Fibroblast of upper back skin (primary cell): ENCODE results near the gene KRTAP2-1.
A peak's percentile ranks its signal among the peaks of the same experiment; 100 is the strongest.
"Not testable (repeated sequence)": the region's sequence is repeated elsewhere in the genome, so short reads cannot be mapped to it uniquely, and the experiment has no call there.

ENCODE experiments used
- DNase-seq: peaks from one replicate; pipeline ENCODE4 v3.0.0-alpha.2; 2013

Gene KRTAP2-1

DNA sequence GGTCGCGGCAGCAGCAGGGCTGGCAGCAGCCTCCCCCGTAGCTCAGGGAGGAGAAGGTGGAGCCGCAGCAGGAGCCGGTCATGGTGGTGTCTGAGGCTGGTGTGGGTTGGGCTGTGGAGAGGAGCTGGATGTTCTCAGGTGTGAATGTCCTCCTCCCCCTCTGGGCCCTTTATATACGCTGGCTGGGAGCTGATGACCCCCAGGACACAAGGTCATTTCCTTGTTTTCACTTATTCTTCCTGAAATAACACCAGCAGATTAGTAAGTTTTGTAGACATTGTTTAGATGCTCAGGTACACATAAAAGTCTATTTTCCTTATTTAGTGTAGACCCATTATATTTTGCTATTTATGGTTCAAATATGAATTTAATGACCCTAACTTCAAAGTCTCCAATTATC lies 8.0 kb upstream of the KRTAP2-1 start, which contains the start of gene KRTAP2-2:
KRTAP2-2 (minus strand) TSS at position 101 of the 400 bp plus-strand sequence; CDS start at position 82, 19 bp downstream.
- DNase-seq = not testable (repeated sequence)

DNA sequence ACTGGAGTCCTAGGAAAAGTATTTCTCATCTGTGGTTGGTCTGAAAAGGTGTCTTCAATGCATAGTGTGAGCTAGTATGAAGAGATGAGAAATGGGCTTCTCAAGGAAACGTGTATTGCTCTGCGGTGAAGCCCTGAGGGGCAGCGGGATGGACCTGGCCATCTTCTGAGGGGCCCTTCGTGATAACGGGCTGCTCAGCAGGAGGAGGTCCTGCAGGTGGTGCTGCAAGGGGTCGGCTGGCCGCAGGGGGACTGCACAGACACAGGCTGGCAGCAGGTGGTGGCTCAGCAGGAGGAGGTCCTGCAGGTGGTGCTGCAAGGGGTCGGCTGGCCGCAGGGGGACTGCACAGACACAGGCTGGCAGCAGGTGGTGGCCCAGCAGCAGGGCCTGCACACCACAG lies 7.4 kb upstream of the KRTAP2-1 start:
- DNase-seq = not testable (repeated sequence)

DNA sequence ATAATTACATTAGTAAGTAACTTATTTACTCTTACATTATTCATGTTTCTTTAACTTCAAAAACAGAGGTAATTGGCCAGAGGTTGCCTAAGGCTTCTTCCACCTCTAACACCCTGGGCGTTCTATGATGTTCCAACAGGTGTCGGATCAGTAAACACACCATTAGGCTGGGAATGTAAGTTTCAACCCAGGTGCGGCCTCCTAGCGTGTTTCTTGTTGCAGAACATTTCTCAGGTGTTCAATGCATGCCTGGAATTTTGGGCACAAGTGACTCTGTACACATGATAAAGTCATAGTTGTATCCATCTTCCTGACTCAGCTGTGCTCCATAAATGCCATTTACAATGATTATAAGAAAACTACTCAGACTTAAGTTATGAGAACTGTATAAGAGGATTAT lies 6.9 kb upstream of the KRTAP2-1 start:
- DNase-seq = no peak

DNA sequence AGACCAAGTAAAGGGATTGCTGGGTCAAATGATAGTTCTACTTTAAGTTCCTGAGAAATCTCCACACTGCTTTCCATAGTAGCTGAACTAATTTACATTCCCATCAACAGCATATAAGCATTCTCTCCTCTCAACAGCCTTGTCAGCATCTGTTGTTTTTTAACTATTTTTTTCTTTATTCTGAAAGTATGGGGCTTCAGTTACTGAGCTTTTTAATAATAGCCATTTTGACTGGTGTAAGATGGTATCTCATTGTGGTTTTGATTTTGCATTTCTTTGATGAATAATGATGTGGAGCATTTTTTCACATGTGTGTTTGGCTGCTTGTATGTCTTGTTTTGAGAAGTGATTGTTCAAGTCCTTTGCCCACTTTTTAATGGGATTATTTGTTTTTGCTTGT lies 5.5 kb upstream of the KRTAP2-1 start:
- peak; percentile 54 for DNase-seq

DNA sequence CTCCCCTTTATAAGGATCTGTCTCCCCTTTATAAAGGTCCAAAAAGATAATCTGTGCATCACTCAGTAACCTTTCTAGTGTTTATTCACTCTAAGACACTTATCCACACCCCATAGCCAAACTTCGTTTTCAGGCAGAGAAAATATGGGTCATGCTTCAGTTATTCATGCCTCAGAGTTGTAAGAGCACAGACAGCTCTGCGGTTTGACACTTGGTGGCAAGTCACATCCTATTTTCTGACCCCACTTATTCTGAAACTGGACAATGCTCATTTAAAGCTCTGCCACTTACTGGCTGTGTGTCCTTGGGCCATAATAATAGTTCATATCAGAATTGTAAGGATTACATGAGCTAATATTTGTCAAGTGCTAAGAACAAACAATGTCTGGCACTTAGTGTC lies 2.0 kb upstream of the KRTAP2-1 start:
- DNase-seq = peak; percentile 47

DNA sequence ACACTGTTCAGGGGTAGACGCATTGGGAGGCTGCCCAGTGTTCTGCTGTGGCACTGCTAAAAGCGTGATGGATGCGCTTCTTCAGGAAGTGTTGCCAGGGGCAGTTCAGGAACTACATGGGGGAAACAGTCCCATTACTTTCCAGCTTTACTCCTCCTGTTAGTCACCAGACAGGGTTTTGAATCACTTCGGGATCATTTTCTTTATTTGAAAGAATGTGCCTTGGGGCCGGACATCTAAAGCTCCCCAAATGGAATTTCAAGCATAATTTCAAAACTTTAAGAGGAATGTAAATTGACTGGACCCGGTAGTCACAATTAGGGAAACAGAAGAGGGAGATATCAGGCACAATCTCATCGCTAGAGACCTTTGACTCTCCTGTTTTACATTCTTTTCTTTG lies 1.3 kb upstream of the KRTAP2-1 start:
- peak; percentile 72 for DNase-seq

DNA sequence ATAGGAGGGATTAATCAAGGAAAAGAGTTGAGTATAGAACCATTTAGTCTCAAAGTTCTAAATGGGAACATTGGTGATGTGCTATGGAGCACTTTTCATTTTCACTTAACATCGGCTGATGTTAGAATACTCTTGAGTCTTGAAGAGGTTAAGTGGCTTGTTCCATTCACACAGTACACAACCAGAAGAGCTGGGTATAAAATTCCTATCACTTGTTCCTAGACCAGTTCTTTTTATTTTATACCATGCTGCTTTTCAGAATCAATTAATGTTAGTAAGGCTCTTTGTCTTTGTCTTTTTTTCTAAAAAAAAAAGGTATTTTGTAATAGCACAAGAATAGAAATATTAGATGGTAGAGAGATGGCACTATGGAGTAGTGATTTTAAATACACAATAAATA lies 4.2 kb downstream of the KRTAP2-1 start:
- no peak for DNase-seq

DNA sequence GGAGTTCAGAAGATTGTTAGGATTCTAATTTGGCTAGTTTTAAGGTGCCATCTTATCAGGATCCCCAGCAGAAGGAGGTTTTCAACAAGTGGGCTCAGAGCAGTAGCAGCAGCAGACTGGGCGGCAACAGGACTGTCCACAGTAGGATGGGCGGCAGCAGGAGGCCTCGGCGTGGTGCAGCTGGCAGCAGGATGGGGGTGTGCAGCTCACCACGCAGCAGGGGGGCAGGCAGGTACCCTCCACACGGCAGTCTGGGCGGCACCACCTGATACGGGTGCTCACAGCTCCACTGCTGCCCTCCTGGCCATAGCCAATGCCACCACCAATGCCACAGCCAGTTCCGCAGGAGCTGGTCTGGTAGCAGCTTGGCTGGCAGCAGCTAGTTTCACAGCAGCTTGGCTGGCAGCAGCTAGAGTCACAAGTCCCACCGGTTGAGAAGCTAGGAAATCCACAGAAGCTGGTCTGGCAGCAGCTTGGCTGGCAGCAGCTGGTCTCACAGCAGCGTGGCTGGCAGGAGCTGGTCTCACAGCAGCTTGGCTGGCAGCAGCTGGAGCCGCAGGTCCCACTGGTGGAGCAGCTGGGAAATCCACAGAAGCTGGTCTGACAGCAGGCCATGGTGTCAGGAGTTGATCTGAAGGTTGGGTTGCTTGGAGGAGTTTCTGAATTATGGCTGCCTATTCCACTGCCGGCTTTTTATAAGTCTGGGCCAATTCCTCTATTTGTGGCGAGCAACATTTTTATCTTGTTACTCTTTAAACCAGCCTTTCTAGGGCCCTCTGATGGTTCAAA lies 6.1 kb downstream of the KRTAP2-1 start, which contains the start of gene KRTAP1-1:
KRTAP1-1 (minus strand) TSS at position 668 of the 789 bp plus-strand sequence; CDS start at position 615, 53 bp downstream.
- not testable (repeated sequence) for DNase-seq

DNA sequence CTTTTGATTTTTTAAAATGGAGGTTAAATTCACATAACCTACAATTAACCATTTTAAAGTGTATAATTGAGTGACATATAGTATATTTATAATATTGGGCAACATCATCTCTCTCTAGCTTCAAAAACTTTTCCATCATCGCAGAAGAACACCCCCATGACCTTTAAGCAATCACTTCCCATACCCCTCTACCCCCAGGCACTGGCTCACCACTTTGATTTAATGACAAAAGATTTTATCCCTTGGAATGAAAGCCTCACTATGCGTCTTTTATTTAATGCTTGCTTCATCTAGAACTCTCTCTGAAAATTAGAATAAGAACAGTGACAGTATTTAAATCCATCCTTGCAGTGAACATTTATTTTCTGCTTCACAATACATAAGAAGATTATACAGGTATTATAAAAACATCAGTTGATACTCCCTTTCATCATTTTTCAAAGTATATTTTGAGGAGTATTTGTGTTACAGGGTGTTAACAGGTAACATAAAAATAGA lies 9.2 kb downstream of the KRTAP2-1 start:
- no peak for DNase-seq

DNA sequence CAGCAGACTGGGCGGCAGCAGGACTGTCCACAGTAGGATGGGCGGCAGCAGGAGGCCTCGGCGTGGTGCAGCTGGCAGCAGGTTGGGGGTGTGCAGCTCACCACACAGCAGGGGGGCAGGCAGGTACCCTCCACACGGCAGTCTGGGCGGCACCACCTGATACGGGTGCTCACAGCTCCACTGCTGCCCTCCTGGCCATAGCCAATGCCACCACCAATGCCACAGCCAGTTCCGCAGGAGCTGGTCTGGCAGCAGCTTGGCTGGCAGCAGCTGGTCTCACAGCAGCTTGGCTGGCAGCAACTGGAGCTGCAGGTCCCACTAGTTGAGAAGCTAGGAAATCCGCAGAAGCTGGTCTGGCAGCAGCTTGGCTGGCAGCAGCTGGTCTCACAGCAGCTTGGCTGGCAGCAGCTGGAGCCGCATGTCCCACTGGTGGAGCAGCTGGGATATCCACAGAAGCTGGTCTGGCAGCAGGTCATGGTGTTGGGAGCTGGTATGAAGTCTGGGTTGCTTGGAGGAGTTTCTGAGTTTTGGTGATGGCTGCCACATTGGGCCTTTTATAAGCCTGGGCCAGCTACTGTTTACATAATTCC lies 12.7 kb downstream of the KRTAP2-1 start, which contains the start of gene KRTAP1-3:
KRTAP1-3 (minus strand) TSS at position 529 of the 590 bp plus-strand sequence; CDS start at position 476, 53 bp downstream.
- DNase-seq = not testable (repeated sequence)

DNA sequence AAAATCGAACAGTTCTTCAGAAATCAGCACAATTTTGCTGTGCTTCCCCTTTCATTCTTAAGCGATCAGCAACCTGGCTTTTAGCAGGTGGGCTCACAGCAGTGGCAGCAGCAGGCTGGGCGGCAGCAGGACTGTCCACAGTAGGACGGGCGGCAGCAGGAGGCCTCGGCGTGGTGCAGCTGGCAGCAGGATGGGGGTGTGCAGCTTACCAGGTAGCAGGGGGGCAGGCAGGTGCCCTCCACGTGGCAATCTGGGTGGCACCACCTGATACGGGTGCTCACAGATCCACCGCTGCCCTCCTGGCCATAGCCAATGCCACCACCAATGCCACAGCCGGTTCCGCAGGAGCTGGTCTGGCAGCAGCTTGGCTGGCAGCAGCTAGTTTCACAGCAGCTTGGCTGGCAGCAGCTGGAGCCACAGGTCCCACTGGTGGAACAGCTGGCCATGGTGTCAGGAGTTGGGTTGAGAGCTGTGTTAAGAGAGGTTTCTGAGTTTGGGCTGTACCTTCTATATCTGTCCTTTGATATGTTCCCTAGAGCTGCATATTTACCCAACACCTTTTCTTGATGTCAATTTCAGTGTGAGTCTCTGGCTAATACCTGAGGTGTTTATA lies 17.4 kb downstream of the KRTAP2-1 start, which contains the start of gene KRTAP1-4:
KRTAP1-4 (minus strand) TSS at position 563 of the 613 bp plus-strand sequence; CDS start at position 446, 117 bp downstream.
- DNase-seq = no peak

DNA sequence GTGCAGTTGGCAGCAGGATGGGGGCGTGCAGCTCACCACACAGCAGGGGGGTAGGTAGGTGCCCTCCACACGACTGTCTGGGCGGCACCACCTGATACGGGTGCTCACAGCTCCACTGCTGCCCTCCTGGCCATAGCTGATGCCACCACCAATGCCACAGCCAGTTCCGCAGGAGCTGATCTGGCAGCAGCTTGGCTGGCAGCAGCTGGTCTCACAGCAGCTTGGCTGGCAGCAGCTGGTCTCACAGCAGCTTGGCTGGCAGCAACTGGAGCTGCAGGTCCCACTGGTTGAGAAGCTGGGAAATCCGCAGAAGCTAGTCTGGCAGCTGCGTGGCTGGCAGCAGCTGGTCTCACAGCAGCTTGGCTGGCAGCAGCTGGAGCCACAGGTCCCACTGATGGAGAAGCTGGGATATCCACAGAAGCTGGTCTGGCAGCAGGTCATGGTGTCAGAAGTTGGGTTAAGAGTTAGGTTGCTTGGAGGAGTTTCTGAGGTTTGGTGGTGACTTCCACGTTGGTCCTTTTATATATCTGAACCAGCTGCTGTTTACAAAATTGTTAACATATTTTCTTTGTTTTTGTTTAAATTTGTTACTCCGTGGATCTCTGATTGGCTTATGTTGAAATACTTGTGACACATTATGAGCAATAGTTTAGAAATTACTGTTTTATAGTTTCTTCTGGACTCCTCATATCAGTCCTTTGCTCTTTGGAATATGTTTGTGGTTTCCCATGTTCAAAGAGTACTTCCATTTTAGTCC lies 20.2 kb downstream of the KRTAP2-1 start, which contains the start of gene KRTAP1-5:
KRTAP1-5 (minus strand) TSS at position 494 of the 757 bp plus-strand sequence; CDS start at position 441, 53 bp downstream.
- peak; percentile 72 for DNase-seq

DNA sequence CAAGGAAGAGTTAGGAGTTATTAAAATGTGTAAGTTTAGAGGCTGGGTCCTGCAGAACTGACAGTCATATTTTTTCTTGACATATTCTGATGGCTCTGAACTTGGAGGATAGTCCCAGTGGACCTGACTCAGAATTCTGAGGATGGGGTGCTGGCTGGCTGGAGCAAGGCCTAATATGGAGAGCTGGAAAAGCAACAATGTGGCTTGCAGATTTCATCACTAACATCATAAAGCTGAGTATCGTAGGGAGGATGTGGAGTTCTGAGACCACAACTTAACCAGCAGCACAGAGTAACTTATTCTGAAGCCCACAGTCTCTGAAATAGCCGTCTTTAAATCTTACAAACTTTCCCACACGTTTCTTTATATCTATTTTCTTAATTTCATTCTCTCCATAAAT lies 22.4 kb downstream of the KRTAP2-1 start:
- peak; percentile 73 for DNase-seq

DNA sequence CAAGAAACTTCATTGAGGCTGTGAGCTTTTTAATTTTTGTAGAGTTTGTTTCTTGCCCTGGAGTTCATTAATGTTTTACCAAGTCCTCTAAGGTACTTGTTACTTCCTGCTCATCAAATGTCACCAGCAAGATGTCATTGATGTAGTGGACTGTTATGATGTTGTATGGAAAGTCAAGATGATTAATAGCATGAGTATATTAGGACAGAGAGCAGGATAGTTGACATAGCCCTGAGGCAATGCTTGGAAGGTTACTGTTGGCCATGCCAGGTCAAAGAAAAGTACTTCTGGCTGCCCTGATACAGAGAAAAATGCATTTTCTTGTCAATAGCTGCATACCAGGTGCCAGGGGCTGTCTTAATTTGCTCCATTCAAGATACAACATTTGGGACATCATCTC lies 26.8 kb downstream of the KRTAP2-1 start:
- no peak for DNase-seq

DNA sequence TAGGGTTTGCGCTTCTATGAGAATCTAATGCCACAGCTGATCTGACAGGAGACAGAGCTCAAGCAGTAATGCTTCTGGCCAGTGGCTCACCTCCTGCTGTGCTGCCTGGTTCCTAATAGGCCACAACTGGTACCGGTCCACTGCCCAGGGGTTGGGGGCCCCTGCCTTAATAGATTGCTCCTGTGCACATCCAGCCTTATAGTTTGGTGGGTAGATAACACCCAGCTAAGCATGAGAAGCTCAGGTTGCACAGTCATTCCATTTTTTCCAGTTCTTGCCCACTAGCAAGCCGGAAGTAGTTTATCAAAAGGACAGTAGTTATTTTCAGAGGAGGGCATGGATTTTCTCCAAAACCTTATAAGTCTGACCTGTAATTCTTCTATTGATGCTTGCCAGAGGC lies 27.7 kb downstream of the KRTAP2-1 start:
- no peak for DNase-seq

DNA sequence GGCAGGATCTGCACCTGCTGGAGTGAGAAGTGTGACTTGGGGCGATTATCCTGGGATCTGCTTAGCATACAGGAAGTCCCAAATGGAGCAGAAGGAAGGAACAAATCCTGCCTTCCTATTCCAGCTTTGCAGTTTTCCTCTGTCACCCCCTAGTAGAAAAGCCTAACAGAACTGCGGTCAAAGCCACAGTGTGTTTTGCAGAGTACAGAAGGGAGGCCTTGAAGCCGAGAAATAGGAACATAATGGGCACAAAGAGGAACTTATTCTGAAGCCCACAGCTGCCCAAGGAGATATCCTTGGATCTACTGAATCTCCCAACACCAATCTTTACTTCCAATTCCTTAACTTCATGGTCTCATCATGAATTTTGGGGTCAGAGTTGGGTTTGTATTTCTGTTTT lies 28.6 kb downstream of the KRTAP2-1 start:
- no peak for DNase-seq

DNA sequence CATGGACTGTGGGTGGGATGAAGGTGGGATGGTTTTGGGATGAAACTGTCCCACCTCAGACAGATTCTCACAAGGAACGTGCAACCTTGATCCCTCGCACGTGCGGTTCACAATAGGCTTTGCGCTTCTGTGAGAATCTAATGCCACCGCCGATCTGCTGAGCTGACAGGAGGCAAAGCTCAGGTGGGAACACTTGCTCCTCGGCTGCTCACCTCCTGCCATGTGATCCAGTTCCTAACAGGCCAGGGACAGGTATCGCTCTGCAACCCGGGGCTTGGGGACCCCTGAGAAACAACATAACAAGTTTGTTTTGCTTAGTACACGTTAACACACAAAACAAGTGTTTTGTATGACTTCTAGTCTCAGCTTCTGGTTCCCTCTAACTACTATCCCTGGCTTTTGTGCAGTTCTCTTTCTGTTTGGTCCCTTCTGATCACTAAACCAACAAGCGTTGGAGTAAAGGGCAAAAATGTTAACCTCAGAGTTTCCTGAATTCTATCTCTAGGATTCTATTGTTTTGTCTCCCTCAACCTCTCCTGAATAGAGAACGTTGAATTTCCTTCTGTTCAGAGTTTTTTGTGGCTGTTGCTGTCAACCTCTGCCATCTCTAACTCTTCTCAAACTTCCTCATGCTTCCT lies 30.4 kb downstream of the KRTAP2-1 start:
- DNase-seq = no peak

DNA sequence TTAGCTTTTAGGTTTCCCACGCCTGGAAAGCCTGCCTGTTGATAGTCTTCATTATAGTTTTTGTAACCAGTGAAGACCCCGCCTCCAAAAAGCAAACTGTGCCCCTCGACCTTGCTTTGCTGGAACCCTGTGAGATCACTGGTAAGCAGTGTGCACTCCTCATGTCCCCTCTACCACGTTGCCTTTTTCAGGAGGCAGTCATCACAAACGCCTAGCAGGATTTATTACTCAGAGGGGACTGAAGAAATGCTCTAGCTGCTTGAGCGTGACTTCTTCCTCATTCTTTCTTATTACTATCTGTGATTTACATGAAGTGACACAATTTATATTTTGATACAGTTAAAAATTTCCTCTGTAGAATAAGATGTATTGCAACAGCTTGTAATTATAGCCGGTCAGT lies 31.7 kb downstream of the KRTAP2-1 start:
- no peak for DNase-seq

DNA sequence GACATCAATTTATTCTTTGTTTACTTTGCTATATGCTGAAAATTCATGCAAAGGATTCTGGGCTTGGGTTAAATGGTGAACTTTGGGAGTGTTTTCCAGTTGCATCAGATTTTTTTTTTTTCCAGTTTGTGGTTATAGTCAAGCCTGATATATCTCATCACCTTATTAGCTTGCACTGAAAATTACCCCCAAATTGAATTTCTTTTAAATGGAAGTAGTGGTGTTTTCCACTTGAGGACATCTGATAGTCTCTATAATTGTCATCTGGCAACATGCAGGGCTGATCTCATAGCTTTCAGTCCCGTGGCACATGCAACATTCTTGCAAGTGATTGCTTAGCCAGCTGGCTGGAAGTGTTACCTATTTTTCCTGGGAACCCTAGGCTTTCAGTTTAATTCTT lies 33.5 kb downstream of the KRTAP2-1 start:
- peak; percentile 58 for DNase-seq

DNA sequence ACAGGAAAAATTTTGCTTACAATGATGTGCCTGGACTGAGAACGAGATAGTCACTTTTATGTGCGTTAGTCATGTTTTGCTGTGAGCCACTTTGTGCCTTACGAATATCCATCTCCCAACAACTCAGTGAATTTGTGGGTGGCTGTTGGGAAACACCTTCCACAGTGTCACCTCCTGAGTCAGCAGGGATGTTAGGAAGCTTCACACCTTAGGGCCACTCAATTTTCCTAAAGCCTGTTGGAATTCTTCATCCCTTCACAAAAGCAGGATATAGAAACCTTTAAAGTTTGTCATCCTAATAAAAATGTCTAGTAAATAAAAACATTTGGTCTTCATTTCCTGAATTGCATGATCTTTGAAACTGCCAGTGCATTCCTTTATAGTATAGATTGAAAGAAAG lies 33.9 kb downstream of the KRTAP2-1 start:
- no peak for DNase-seq

DNA sequence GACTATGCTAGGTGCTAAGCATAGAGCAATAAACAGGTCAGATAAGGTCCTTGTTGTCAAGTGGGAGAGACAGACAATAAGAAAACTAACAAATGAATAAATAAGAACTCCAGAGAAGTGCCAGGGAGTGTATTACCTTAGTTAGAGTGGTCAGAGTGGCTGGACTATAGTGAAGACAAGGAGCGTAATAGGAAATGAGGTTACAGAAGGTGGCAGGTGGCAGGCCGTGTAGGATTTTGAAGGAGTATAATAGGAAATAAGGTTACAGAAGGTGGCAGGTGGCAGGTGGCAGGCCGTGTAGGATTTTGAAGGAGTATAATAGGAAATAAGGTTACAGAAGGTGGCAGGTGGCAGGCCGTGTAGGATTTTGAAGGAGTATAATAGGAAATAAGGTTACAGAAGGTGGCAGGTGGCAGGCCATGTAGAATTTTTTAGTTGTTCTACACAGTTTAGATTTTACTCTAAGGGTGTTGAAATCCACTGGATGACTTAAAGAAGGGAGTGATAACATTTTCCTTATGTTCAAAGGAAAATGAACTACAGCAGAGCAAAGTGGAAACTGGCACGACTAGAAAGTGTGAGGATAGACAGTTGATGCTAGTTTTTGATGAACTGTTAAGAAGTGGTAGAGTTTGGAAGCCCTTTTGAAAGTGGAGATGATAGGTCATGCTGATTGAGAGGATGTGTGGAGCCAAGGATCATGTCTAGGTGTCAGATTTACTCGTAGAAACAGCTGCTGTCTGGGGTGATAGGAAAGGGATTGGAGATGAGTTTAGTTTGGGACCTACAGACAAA lies 34.6 kb downstream of the KRTAP2-1 start:
- DNase-seq = no peak
